Neuronal stem cell (in vitro differentiated cells): ENCODE data around the gene PCBP3.
A peak's percentile ranks its signal among the peaks of the same experiment; 100 is the strongest.

ENCODE experiments used
- DNase-seq: peaks from one replicate; pipeline ENCODE4 v3.0.0-alpha.2; 2013; ENCODE audit warnings: low spot score
- H2AFZ ChIP-seq: one replicate; pipeline ENCODE4 v1.6.1; 2013; ENCODE audit warnings: mild to moderate bottlenecking, low read length, inconsistent platforms
- H2AK5ac ChIP-seq: 2 replicates; pipeline ENCODE4 v1.6.1; 2013; ENCODE audit warnings: low read depth, mild to moderate bottlenecking, inconsistent platforms, low read length, moderate library complexity, mixed read lengths
- H2BK120ac ChIP-seq: 2 replicates; pipeline ENCODE4 v1.6.1; 2013; ENCODE audit warnings: low read depth, mild to moderate bottlenecking, inconsistent platforms, low read length, moderate library complexity, mixed read lengths
- H2BK12ac ChIP-seq: one replicate; pipeline ENCODE4 v1.6.1; 2013; ENCODE audit warnings: low read length, inconsistent platforms
- H2BK15ac ChIP-seq: 2 replicates; pipeline ENCODE4 v1.6.1; 2013; ENCODE audit warnings: mild to moderate bottlenecking, low read length, inconsistent platforms, mixed read lengths
- H2BK5ac ChIP-seq: one replicate; pipeline ENCODE4 v1.6.1; 2013; ENCODE audit warnings: inconsistent platforms, mild to moderate bottlenecking, low read length, moderate library complexity
- H3K14ac ChIP-seq: one replicate; pipeline ENCODE4 v1.6.1; 2013; ENCODE audit warnings: low read length, inconsistent platforms
- H3K18ac ChIP-seq: 2 replicates; pipeline ENCODE4 v1.6.1; 2013; ENCODE audit warnings: low read length, inconsistent platforms
- H3K23ac ChIP-seq: 2 replicates; pipeline ENCODE4 v1.6.1; 2013; ENCODE audit warnings: low read depth, mild to moderate bottlenecking, mixed read lengths, low read length, inconsistent platforms; ENCODE audit not compliant: poor library complexity
- H3K27ac ChIP-seq: replicated peaks from 3 replicates; pipeline ENCODE4 v1.5.1; 2013; ENCODE audit warnings: low read length, inconsistent platforms
- H3K27me3 ChIP-seq, 3 experiments: 2 replicates each; pipeline ENCODE4 v1.6.1; 2013; ENCODE audit warnings: low read length in 3 of 3, mild to moderate bottlenecking in 2 of 3, inconsistent platforms in 1 of 3, low read depth in 1 of 3, mixed read lengths in 1 of 3, moderate library complexity in 1 of 3; ENCODE audit not compliant: control insufficient read depth in 3 of 3, insufficient read depth in 3 of 3
- H3K36me3 ChIP-seq, 2 donors: replicated peaks in 1 of 2; 2 replicates each; pipeline ENCODE4 v1.6.1; 2013; ENCODE audit warnings: low read length in 2 of 2; ENCODE audit not compliant: control insufficient read depth in 2 of 2, insufficient read depth in 2 of 2
- H3K4ac ChIP-seq: 2 replicates; pipeline ENCODE4 v1.6.1; 2013; ENCODE audit warnings: inconsistent platforms, mild to moderate bottlenecking, low read length, moderate library complexity
- H3K4me1 ChIP-seq, 2 donors: 1 replicate in 1 of 2; 2 replicates in 1 of 2; pipeline ENCODE4 v1.6.1; 2013; ENCODE audit warnings: low read length in 2 of 2, low read depth in 1 of 2; ENCODE audit not compliant: control insufficient read depth in 2 of 2, insufficient read depth in 1 of 2
- H3K4me2 ChIP-seq: one replicate; pipeline ENCODE4 v1.6.1; 2013; ENCODE audit warnings: mild to moderate bottlenecking, low read length, inconsistent platforms; ENCODE audit not compliant: insufficient read depth, poor library complexity, severe bottlenecking
- H3K4me3 ChIP-seq, 2 donors: 2 replicates each; pipeline ENCODE4 v1.5.1; 2013; ENCODE audit warnings: low read length in 2 of 2, mild to moderate bottlenecking in 2 of 2, inconsistent platforms in 1 of 2, moderate library complexity in 1 of 2
- H3K79me1 ChIP-seq: one replicate; pipeline ENCODE4 v1.6.1; 2013; ENCODE audit warnings: low read depth, mild to moderate bottlenecking, inconsistent platforms, low read length, moderate library complexity
- H3K9ac ChIP-seq: one replicate; pipeline ENCODE4 v1.6.1; 2013; ENCODE audit warnings: mild to moderate bottlenecking, low read depth, low read length, inconsistent platforms; ENCODE audit not compliant: poor library complexity
- H3K9me3 ChIP-seq, 2 donors: replicated peaks in 1 of 2; 2 replicates each; pipeline versions ENCODE3 to v1.6.1; 2013; ENCODE audit warnings: low read length in 2 of 2, mild to moderate bottlenecking in 2 of 2, inconsistent platforms in 1 of 2, low read depth in 1 of 2, mixed read lengths in 1 of 2, moderate library complexity in 1 of 2; ENCODE audit not compliant: control insufficient read depth in 2 of 2, insufficient read depth in 1 of 2
- H4K8ac ChIP-seq: one replicate; pipeline ENCODE4 v1.6.1; 2013; ENCODE audit warnings: low read depth, mild to moderate bottlenecking, inconsistent platforms, low read length, moderate library complexity
- H4K91ac ChIP-seq: one replicate; pipeline ENCODE4 v1.6.1; 2013; ENCODE audit warnings: low read length, low read depth, mild to moderate bottlenecking, inconsistent platforms; ENCODE audit not compliant: poor library complexity
- WGBS, 2 donors: extraction: QIAGEN DNeasy Blood & Tissue Kit; methylation state at CpG; one replicate each; pipeline ENCODE4 v1.1.7; 2013; ENCODE audit warnings: missing lambda C conversion rate in 2 of 2, mixed read lengths in 1 of 2; ENCODE audit not compliant: insufficient read length in 2 of 2, insufficient replicate concordance in 1 of 2; ENCODE audit errors: extremely low coverage in 2 of 2; 5-methylcytosine and 5-hydroxymethylcytosine counted together

The PCBP3 gene

GRCh38 chr21:45864436-45864835 lies 220.9 kb downstream of the PCBP3 start:
- no peak overlapping the region for H4K8ac ChIP-seq
- no peak overlapping the region for H3K9ac ChIP-seq
- H3K18ac ChIP-seq = no peak overlapping the region
- no peak overlapping the region for H3K4me3 ChIP-seq
- H3K36me3 ChIP-seq = no peaks in the 10 kb centered on the region
- no peak overlapping the region for H3K27ac ChIP-seq
- H3K4me2 ChIP-seq = no peak overlapping the region
- H3K4ac ChIP-seq = no peak overlapping the region
- peaks cover 0 to 16% (median 0%) of the 10 kb centered on the region in 3 experiments for H3K27me3 ChIP-seq
- no peaks in the 10 kb centered on the region for H3K79me1 ChIP-seq
- H2BK120ac ChIP-seq = no peak overlapping the region
- no peak overlapping the region for H2BK12ac ChIP-seq
- DNase-seq = no peak
- no peak overlapping the region for H2BK15ac ChIP-seq
- H2BK5ac ChIP-seq = no peak overlapping the region
- peaks cover 0 to 6% of the 10 kb centered on the region in 2 donors for H3K4me1 ChIP-seq
- no CpG with 5 or more reads among the region's 5 CpGs for WGBS, 2 donors
- H3K14ac ChIP-seq = no peak overlapping the region
- H2AFZ ChIP-seq = no peak overlapping the region
- no peaks in the 10 kb centered on the region for H3K9me3 ChIP-seq
- no peak overlapping the region for H2AK5ac ChIP-seq
- H4K91ac ChIP-seq = no peak overlapping the region
- H3K23ac ChIP-seq = no peak overlapping the region

- Histone ChIP-seq H2BK12ac (no peak overlapping the region), H3K27ac (no peak overlapping the region)
- no peak for DNase-seq
Observed at GRCh38 chr21:45865106-45865835, 221.7 kb downstream of the PCBP3 start.

GRCh38 chr21:45866551-45866950 lies 223.0 kb downstream of the PCBP3 start:
- H3K27me3 ChIP-seq = peaks cover 0 to 16% (median 0%) of the 10 kb centered on the region in 3 experiments
- no peak overlapping the region for H3K23ac ChIP-seq

More at GRCh38 chr21:45865106-45865835, 221.7 kb downstream of the PCBP3 start:
- H2BK5ac ChIP-seq = no peak overlapping the region
- no peak overlapping the region for H4K8ac ChIP-seq
- no peaks in the 10 kb centered on the region for H3K36me3 ChIP-seq
- no peak overlapping the region for H3K4ac ChIP-seq
- H3K27me3 ChIP-seq = peaks cover 0 to 16% (median 0%) of the 10 kb centered on the region in 3 experiments
- peak overlapping the region; percentile 16 for H3K18ac ChIP-seq
- H3K9ac ChIP-seq = no peak overlapping the region
- no peak overlapping the region for H2AFZ ChIP-seq
- no peak overlapping the region for H4K91ac ChIP-seq
- no peak overlapping the region for H2BK120ac ChIP-seq
- WGBS, 2 donors = no CpG with 5 or more reads among the region's 27 CpGs
- H2AK5ac ChIP-seq = peak overlapping the region; percentile 1
- H3K4me3 ChIP-seq = no peak overlapping the region
- H3K4me2 ChIP-seq = no peak overlapping the region
- H2BK15ac ChIP-seq = no peak overlapping the region
- H3K9me3 ChIP-seq = no peaks in the 10 kb centered on the region
- H3K23ac ChIP-seq = no peak overlapping the region
- peaks cover 0 to 6% of the 10 kb centered on the region in 2 donors for H3K4me1 ChIP-seq
- peak overlapping the region; percentile 42 for H3K14ac ChIP-seq
- H3K79me1 ChIP-seq = no peaks in the 10 kb centered on the region

GRCh38 chr21:45867041-45867666 lies 223.6 kb downstream of the PCBP3 start:
- no peak for DNase-seq
- H3K27me3 ChIP-seq = peaks cover 0 to 16% (median 0%) of the 10 kb centered on the region in 3 experiments

More at GRCh38 chr21:45866551-45866950, 223.0 kb downstream of the PCBP3 start:
- Histone ChIP-seq H2BK15ac (no peak overlapping the region), H2AFZ (no peak overlapping the region), H3K4me1 (peaks cover 0 to 6% of the 10 kb centered on the region in 2 donors), H3K4me3 (no peak overlapping the region), H3K18ac (no peak overlapping the region), H2BK5ac (no peak overlapping the region), H3K79me1 (no peaks in the 10 kb centered on the region), H3K4ac (no peak overlapping the region), H3K9ac (no peak overlapping the region), H4K8ac (no peak overlapping the region), H2AK5ac (no peak overlapping the region), H3K14ac (no peak overlapping the region), H2BK12ac (no peak overlapping the region), H3K9me3 (no peaks in the 10 kb centered on the region), H3K36me3 (no peaks in the 10 kb centered on the region), H3K27ac (no peak overlapping the region), H3K4me2 (no peak overlapping the region), H2BK120ac (no peak overlapping the region), H4K91ac (no peak overlapping the region)
- WGBS, 2 donors = no CpG with 5 or more reads among the region's 11 CpGs
- DNase-seq = no peak

More at GRCh38 chr21:45867041-45867666, 223.6 kb downstream of the PCBP3 start:
- H3K27ac ChIP-seq = no peak overlapping the region
- no peak overlapping the region for H3K4me2 ChIP-seq
- H3K4me3 ChIP-seq = no peak overlapping the region
- no peak overlapping the region for H2BK120ac ChIP-seq
- H3K79me1 ChIP-seq = no peaks in the 10 kb centered on the region
- WGBS, 2 donors = no CpG with 5 or more reads among the region's 43 CpGs
- H3K36me3 ChIP-seq = no peaks in the 10 kb centered on the region
- no peak overlapping the region for H4K8ac ChIP-seq
- no peak overlapping the region for H2BK12ac ChIP-seq
- no peak overlapping the region for H4K91ac ChIP-seq
- H3K9ac ChIP-seq = no peak overlapping the region
- peak overlapping the region; percentile 77 for H2AK5ac ChIP-seq
- H3K18ac ChIP-seq = peak overlapping the region; percentile 52
- no peak overlapping the region for H2BK15ac ChIP-seq
- H2BK5ac ChIP-seq = no peak overlapping the region
- H3K4me1 ChIP-seq = peaks cover 0 to 6% of the 10 kb centered on the region in 2 donors
- no peak overlapping the region for H3K4ac ChIP-seq
- H3K23ac ChIP-seq = peak overlapping the region; percentile 25
- H3K14ac ChIP-seq = peak overlapping the region; percentile 39
- H2AFZ ChIP-seq = no peak overlapping the region
- H3K9me3 ChIP-seq = no peaks in the 10 kb centered on the region
